GM12874 (cell line): ENCODE results near the gene TREM1.

Source experiments
- TF ChIP-seq, protein P1 (sequence below): IDR thresholded peaks from 2 replicates; pipeline ENCODE4 v1.5.1; 2011; ENCODE audit warnings: low read depth, mild to moderate bottlenecking, control low read depth, low read length, moderate library complexity; ENCODE audit not compliant: insufficient read depth

The TREM1 gene

DNA sequence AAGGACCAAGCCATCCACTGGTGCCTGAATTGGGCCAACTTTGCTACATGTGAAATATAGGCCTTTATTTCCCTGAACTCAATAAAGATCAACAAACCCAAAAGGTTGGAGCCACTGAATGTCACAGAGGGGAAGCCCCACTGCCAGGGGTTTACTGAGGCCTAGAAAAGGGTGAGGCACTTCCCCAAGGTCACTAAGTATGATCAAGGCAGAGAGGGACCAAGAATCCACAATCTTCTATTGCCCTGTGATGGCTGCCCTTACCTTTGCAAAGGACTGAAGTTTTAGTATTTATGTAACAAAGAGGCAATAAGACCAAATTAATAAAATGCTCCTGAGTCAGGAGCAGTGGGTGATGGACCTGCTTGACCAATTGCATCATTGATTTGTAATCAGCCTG lies 18.0 kb downstream of the TREM1 start:
- TF ChIP-seq, protein P1, sequence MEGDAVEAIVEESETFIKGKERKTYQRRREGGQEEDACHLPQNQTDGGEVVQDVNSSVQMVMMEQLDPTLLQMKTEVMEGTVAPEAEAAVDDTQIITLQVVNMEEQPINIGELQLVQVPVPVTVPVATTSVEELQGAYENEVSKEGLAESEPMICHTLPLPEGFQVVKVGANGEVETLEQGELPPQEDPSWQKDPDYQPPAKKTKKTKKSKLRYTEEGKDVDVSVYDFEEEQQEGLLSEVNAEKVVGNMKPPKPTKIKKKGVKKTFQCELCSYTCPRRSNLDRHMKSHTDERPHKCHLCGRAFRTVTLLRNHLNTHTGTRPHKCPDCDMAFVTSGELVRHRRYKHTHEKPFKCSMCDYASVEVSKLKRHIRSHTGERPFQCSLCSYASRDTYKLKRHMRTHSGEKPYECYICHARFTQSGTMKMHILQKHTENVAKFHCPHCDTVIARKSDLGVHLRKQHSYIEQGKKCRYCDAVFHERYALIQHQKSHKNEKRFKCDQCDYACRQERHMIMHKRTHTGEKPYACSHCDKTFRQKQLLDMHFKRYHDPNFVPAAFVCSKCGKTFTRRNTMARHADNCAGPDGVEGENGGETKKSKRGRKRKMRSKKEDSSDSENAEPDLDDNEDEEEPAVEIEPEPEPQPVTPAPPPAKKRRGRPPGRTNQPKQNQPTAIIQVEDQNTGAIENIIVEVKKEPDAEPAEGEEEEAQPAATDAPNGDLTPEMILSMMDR: no peak

DNA sequence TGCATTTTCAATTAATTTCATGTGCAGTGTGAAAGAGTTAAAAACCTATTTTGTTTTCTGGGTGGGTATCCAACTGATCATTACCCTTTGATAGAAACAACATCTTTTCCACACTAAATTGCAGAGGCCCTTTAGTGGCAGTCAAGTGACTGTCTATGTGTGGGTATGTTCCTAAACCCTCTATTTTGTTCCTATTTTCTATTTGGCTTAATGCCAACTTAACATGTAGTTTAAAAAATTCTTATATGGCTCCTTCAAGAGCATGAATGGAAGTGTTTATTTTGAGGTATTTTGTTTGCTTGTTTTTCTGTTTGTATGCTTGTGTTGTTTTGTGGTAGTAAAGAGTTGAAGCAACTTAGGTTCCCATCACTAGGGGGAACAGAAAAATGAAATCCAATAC lies 19.9 kb downstream of the TREM1 start:
- TF ChIP-seq, protein P1: no peak

DNA sequence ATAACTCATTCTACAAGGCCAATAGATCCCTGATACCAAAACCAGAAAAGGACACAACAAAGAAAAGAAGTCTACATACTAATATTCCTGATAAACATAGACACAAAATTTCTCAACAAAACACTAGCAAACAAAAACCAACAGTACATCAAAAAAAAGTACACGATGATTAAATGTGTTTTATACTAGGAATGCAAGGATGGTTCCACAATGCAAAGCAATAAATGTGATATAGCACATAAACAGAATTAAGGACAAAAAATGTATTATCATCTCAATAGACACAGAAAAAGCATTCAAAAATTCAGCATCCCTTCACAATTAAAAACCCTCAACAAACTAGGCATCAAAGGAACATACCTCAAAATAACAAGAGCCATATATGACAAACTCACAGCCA lies 23.2 kb downstream of the TREM1 start:
- TF ChIP-seq, protein P1: no peak

DNA sequence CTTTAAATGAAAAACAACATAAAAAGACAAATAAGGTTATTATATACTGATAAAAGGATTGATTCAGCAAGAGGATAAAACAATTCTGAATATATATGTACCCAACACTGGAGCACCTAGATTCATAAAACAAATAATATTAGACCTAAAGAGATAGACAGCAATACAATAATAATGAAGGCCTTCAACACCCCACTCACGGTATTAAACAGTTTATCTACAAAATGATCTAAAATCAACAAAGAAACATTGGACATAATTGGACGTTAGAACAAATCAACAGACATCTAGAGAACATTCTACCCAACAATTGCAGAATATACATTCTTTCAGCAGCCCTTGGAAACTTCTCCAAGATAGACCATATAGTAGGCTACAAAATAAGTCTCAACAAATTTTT lies 24.1 kb downstream of the TREM1 start:
- TF ChIP-seq, protein P1: no peak

DNA sequence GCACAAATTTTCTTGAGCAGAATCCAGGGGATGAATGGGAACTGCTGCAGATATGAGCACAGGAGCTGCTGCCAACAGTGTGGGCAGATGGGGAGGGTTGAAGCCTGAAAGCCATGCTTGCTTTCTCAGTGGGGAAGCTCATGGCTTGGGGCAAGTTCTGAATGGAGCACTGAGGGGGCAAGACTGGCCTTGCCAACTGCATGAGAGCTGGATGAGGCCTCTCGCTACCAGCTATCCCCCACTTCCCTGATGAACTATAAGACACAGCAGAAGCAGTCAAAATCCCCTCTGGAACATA lies 28.3 kb downstream of the TREM1 start:
- TF ChIP-seq, protein P1: no peak

DNA sequence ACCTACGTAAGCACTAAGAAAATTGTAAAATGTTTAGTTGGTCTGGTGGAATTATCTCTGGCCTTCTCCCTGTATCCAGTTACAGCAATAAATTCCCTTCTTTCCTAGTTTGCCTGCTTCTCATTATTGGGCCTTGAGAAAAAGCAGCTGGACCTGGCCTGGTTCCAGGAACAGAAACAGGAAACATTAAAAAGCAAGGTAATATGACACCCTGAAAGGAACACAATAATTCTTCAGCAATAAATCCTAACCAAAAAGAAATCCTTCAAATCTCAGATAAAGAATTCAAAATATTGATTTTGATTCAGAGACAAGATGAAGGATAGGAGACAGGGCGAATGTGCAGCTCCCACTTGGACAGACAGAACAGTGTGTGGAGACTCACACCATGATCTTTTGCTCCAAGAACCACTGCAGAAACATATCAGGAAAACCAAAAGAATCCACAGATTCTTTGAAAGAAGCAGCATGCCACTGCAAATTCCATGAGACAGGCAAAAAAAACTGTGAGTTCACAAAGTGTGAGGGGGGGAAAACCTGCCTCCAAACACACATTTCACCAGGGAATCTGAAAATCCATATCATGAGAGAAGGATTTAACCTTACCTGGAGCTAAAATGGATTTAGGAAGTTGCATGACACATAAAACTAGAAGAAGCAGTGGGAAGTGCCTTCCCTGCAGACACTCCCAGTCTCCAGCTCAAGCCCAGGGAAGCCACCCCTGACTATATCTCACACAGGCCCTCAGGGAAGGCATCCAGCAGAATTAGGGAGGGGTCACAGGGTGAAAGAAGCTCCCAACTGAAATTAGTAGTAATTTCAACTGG lies 28.9 kb downstream of the TREM1 start:
- TF ChIP-seq, protein P1: no peak

DNA sequence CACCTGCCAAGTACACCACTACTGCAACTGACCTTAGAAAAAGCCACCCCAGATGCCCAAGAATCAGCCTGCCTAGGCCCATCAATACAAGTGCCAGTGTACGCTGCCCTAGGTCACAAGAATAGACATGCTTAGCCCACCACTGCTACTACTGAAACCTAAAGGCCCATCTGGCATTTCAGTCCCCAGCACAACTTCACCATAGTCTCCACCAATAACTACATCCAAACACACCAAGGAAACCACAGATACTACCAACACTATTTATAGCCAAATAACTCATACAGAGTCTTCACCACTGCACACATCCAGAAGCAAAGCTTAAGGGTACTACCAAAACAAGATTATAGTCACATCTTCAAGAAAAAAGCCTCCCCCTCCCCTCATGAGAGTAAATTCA lies 30.1 kb downstream of the TREM1 start:
- TF ChIP-seq, protein P1: no peak
